Measurements from ENCODE around the gene KNG1.

KNG1 gene

GRCh38 chr3:186743666-186744065, 26.5 kb downstream of the KNG1 start:
- DNase-seq (ENCODE audit: low read depth in 1 of 2, low spot score in 1 of 2): no peak
- H3K4me3 ChIP-seq (replicated peaks; ENCODE audit: insufficient read depth, low read length): no peak overlapping the region
- H3K27ac ChIP-seq (replicated peaks): no peak overlapping the region
- TF ChIP-seq REST (IDR thresholded peaks at IDR 0.05; ENCODE audit: insufficient replicate concordance, low read depth): no peak
- TF ChIP-seq GABPA (IDR thresholded peaks at IDR 0.05; ENCODE audit: low read depth): no peak
- no peak for TF ChIP-seq POLR2AphosphoS5 (IDR thresholded peaks at IDR 0.05; ENCODE audit: low read depth)
- TF ChIP-seq SPI1 (IDR thresholded peaks at IDR 0.05; ENCODE audit: borderline replicate concordance, low read depth): no peak
- TF ChIP-seq CTCF (IDR thresholded peaks at IDR 0.05; ENCODE audit: insufficient read depth, low read length): no peak
- H3K27me3 ChIP-seq (ENCODE audit: insufficient read depth, poor library complexity, severe bottlenecking): no peaks in the 10 kb centered on the region

- Histone ChIP-seq H3K27me3 (ENCODE audit: insufficient read depth, poor library complexity, severe bottlenecking) (no peaks in the 10 kb centered on the region), H3K4me3 (replicated peaks; ENCODE audit: insufficient read depth, low read length) (no peak overlapping the region), H3K27ac (replicated peaks) (peak overlapping the region; percentile 55)
- TF ChIP-seq REST (IDR thresholded peaks at IDR 0.05; ENCODE audit: insufficient replicate concordance, low read depth) (no peak), SPI1 (IDR thresholded peaks at IDR 0.05; ENCODE audit: borderline replicate concordance, low read depth) (peak; percentile 88), POLR2AphosphoS5 (IDR thresholded peaks at IDR 0.05; ENCODE audit: low read depth) (peak; percentile 59), GABPA (IDR thresholded peaks at IDR 0.05; ENCODE audit: low read depth) (peak; percentile 23; the same call in 1 of the 2 replicates)
- peak; percentile 45 to 86 for DNase-seq (ENCODE audit: low read depth in 1 of 2, low spot score in 1 of 2)
Observed at GRCh38 chr3:186746008-186746407, 28.8 kb downstream of the KNG1 start.

- no peak overlapping the region for H3K4me3 ChIP-seq (replicated peaks; ENCODE audit: insufficient read depth, low read length)
- H3K27ac ChIP-seq (replicated peaks): no peak overlapping the region
- no peak for DNase-seq (ENCODE audit: low read depth in 1 of 2, low spot score in 1 of 2)
- no peaks in the 10 kb centered on the region for H3K27me3 ChIP-seq (ENCODE audit: insufficient read depth, poor library complexity, severe bottlenecking)
- TF ChIP-seq CTCF (IDR thresholded peaks at IDR 0.05; ENCODE audit: insufficient read depth, low read length): no peak
- no peak for TF ChIP-seq POLR2AphosphoS5 (IDR thresholded peaks at IDR 0.05; ENCODE audit: low read depth)
- TF ChIP-seq SPI1 (IDR thresholded peaks at IDR 0.05; ENCODE audit: borderline replicate concordance, low read depth): no peak
- no peak for TF ChIP-seq REST (IDR thresholded peaks at IDR 0.05; ENCODE audit: insufficient replicate concordance, low read depth)
- TF ChIP-seq GABPA (IDR thresholded peaks at IDR 0.05; ENCODE audit: low read depth): no peak
Observed at GRCh38 chr3:186750316-186750715, 33.2 kb downstream of the KNG1 start.

All from HL-60 (cell line).